GM04503 (cell line): ENCODE data around the gene IL31.
"Not testable (repeated sequence)": the region's sequence is repeated elsewhere in the genome, so short reads cannot be mapped to it uniquely, and the experiment has no call there.

Source experiments
- DNase-seq: peaks from one replicate; pipeline ENCODE4 v3.0.0-alpha.2; 2012; ENCODE audit warnings: low read depth

The IL31 gene

GRCh38 chr12:122174155-122174845 is at the start of gene IL31:
TSS of gene IL31 (minus strand) at chr12:122174221. CDS start at chr12:122174172, 49 bp downstream.
- DNase-seq = no peak

DNA sequence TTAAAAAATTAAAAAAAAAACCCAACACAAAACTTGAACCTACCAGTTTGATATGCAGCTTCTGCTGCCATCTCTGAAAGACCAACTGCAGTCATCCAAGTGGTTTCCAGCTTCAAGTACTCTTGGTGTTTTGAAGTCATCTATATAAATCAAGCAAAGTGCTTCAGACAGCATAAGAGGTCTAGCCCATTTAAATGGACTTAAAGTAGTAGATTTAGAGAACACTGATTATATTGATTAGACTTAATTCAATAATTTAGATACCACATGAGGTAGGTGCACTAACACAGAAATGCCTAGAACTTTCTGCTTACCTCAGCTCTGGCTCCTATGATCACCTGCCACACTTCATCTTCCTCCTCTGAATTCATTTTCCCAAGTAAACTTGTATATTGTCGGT is 42.4 kb upstream of the IL31 start:
- no peak for DNase-seq

- no peak for DNase-seq
These were observed 41.8 kb upstream of the IL31 start for GRCh38 chr12:122215771-122216170.

DNA sequence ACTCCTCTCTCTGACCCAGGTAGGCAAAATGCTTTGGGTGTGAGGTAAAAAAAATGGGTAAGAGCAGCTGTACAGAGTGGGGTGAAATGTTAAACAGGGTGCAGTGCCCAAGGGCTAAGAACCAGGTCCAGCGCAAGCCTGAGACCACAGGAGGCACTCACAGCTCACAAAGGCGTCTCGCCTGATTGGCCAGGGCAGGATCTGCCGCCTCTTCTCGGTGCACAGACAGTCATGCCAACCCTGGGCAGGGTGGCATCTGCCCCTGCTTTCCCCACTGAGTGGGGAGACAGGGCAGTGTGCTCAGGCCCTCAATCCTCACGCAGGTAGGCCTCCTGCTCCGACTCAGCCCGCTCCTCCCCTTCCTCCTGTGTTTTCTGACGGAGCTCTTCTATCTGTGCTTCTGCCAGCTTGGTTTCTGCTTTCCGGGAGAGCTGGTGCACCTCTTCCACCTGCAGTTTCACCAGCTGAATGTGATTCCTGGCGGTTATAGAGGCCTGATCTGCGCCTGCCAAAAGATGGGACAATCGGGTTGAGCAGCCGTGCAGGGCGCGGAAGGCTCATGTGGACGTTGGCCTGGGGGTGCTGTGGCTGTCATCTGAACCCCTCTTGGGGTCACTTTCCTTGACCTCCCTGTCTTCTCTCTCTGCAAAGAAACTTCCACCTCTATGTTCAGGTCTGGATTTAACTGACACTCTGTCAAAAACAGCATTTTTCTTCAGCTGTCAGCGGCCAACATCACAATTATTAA is 34.2 kb upstream of the IL31 start:
- DNase-seq = no peak

GRCh38 chr12:122207391-122207790 is 33.4 kb upstream of the IL31 start:
- no peak for DNase-seq

DNA sequence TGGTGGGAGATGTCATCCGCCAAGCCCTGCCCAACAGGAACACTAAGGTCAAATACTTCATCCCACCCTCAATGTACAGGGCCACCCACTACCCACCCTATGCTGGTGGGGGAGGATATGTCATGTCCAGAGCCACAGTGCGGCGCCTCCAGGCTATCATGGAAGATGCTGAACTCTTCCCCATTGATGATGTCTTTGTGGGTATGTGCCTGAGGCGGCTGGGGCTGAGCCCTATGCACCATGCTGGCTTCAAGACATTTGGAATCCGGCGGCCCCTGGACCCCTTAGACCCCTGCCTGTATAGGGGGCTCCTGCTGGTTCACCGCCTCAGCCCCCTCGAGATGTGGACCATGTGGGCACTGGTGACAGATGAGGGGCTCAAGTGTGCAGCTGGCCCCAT is 33.0 kb upstream of the IL31 start:
- DNase-seq = no peak

GRCh38 chr12:122206111-122206881 is 32.3 kb upstream of the IL31 start:
- DNase-seq = no peak

DNA sequence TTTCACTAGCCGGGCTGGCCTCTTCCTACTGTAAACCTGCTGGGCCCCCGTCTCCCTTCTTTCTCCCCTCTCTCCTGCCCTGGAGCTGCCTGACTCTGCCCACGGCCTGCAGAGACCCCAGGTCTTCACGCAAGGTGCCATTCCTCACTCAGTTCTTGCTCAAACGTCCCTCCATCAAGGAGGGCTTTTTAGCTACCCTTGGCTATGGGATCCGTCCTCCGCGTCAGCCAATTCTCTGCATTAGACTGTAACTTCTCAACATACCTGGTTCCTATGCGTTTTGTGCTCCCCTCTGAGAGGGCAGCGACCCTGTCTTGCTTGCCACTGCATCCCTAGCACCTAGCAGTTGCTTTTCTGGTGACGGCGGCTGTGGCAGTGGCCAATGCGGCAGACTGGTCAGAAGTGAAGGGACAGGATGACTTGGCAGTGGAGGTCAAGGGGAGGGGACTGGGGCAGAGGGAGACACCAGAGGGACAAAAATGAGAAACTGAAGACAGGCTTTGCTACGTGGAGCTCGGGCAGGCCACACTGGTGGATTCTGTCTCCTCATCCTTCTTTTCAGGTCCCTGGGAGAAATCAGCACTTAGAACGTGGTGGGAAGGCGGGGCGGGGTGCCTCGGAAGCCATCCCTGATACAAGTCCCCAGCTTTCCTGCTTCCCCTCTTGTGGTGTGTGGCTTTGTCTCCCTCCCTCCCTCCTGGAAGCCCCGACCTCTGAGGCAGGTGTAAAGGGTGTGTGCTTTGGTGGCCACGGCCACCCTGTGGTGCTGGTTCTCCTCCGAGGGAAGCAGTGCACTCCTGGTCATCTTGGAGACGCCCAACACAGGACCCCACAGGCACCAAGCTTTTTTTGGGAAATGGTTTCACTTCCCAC is 31.3 kb upstream of the IL31 start:
- no peak for DNase-seq

DNA sequence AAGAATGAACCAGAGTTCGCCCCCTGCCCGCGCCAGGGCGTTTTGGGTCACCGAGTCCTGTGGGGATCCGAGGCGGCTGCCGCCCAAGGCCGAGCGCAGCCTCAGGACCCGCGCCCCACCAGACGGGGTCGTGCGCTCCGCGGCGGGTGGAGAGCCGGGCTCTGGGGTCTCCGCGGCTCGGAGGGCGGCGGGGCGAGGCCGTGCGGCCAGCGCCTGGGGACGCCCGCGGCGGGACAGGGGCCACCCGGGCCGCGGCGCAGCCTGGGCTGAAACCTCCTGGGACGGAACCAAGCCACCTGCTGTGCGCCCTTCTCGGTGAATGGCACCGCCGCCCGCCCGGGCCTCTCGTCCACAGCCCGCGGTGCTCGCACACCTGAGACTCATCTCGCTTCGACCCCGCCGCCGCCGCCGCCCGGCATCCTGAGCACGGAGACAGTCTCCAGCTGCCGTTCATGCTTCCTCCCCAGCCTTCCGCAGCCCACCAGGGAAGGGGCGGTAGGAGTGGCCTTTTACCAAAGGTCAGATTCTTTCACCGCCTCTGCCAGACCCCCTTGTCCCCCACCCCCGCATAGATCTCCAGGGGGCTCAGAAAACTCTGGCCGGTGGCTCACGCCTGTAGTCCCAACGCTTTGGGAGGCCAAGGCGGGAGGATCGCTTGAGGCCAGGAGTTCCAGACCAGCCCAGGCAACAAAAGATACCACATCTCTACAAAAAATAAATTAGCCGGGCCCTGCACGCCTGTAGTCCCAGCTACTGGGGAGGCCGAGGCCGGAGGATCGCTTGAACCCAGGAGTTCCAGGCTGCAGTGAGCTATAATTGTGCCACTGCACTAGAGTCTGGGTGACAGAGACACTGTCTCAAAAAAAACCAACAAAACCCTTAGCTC is 30.4 kb upstream of the IL31 start:
- DNase-seq = no peak

- DNase-seq = no peak
These were observed 29.5 kb upstream of the IL31 start, which contains the start of gene B3GNT4 for GRCh38 chr12:122203301-122204166. TSS of gene B3GNT4 (plus strand) at chr12:122203709. CDS start at chr12:122204619, 910 bp downstream.

GRCh38 chr12:122202811-122203210 is 28.8 kb upstream of the IL31 start:
- DNase-seq = not testable (repeated sequence)

GRCh38 chr12:122202017-122202416 is 28.0 kb upstream of the IL31 start:
- no peak for DNase-seq

GRCh38 chr12:122201381-122201780 is 27.4 kb upstream of the IL31 start:
- no peak for DNase-seq

- DNase-seq = no peak
These were observed 26.6 kb upstream of the IL31 start for GRCh38 chr12:122200541-122201175.

DNA sequence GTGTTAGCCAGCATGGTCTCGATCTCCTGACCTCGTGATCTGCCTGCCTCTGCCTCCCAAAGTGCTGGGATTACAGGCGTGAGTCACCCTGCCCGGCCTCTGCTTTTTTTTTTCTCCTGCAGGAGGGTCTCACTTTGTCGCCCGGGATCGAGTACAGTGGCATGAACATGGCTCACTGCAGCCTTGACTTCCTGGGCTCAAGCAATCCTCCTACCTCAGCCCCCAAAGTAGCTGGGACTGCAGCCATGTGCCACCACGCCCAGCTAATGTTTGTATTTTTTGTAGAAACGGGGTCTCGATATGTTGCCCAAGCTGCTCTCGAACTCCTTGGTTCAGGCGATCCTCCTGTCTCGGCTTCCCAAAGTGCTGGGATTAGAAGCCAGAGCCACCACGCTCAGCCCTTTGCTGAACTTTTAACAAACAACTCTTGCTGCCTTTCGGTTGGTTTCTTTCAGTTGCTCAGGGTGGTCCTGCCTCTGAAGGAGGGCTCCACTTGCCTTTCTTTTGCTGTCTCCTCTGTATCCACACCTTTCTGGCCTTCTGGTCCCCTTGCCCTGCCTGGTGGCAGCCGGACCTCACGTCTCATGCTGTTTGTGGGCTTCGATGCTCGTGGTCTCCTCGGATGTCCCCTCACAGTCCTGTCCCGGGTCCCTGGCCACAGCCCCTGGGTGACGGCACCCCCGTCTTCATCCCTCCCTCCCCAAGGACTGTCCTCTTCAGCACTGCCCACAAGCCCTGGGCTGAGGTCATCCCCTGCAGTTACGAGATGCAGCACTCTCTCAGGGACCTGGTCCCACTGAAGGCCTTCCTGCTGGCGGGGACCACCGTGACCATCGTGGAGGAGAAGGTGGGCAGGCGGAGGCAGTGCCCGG is 25.7 kb upstream of the IL31 start:
- DNase-seq = no peak

DNA sequence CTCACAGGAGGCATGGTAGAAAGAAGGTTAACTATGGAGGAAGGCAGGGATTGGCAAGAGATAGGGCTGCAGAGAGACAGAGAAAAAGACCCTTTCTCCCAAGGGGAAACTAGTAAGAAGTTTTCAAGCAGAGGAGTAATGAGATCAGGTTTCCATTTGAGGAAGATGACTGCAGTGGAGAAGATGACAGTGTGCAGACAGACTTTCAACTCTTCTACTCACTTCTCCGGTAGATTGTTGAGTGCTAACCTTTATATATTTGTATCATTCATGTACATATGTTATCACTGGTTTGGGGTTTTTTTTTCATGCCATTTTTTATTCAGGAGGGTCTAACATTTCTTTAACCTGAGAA is 23.6 kb upstream of the IL31 start:
- DNase-seq = no peak

DNA sequence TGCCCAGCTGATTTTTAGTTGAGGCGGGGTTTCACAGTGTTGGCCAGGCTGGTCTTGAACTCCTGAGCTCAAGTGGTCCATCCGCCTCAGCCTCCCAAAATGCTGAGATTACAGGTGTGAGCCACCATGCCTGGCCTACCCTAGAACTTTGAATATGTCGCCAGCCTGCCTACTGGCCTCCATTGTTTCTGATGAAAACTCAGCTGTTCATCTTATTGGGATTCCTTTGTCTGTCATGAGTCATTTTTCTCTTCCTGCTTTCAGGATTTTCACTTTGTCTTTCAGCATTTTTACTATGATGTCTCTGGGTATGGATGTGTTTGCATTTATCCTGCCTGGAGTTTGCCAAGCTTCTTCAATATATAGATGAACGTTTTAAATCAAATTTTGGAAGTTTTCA is 21.4 kb upstream of the IL31 start:
- no peak for DNase-seq

- DNase-seq = no peak
These were observed 20.8 kb upstream of the IL31 start for GRCh38 chr12:122194804-122195203.
